Measurements from ENCODE around the gene CCNYL1.

The CCNYL1 gene

GRCh38 chr2:207782238-207783030, 71.0 kb downstream of the CCNYL1 start:
- 89% methylated on average over 10 of the region's 10 CpGs for WGBS
- Histone ChIP-seq H3K4me1 (ENCODE audit: insufficient read depth, low read length) (no peaks in the 10 kb centered on the region), H3K9ac (ENCODE audit: low read depth, low read length) (no peak overlapping the region), H3K27ac (ENCODE audit: low read depth, low read length) (no peak overlapping the region), H3K27me3 (ENCODE audit: insufficient read depth, low read length) (no peaks in the 10 kb centered on the region), H3K9me3 (ENCODE audit: insufficient read depth, low read depth, low read length) (no peaks in the 10 kb centered on the region), H3K36me3 (ENCODE audit: insufficient read depth, low read length) (no peaks in the 10 kb centered on the region), H3K4me3 (ENCODE audit: low read length) (no peak overlapping the region)

DNA sequence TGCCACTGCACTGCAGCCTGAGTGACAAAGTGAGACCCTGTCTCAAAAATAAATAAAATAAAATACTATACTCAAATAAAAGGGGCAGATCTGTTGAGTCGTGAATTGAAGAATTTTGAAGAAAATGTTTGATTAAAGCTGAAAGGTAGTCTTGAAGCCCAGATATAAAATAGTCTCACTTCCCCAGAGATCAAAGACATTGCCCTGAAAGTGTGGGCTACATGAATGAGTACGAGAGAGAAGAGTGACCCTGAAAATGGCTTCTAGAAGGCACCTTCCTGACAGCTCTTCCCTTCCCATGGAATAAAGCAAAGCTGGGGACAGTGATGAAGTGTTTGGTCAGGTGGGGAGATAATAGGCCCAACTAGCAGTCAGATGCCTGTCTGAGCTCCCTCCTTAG, 72.1 kb downstream of the CCNYL1 start:
- H3K4me3 ChIP-seq (ENCODE audit: low read length): no peak overlapping the region
- H3K9me3 ChIP-seq (ENCODE audit: insufficient read depth, low read depth, low read length): no peaks in the 10 kb centered on the region
- 92% methylated on average over 2 of the region's 2 CpGs for WGBS
- no peak overlapping the region for H3K27ac ChIP-seq (ENCODE audit: low read depth, low read length)
- H3K27me3 ChIP-seq (ENCODE audit: insufficient read depth, low read length): no peaks in the 10 kb centered on the region
- H3K4me1 ChIP-seq (ENCODE audit: insufficient read depth, low read length): no peaks in the 10 kb centered on the region
- no peaks in the 10 kb centered on the region for H3K36me3 ChIP-seq (ENCODE audit: insufficient read depth, low read length)
- H3K9ac ChIP-seq (ENCODE audit: low read depth, low read length): no peak overlapping the region

GRCh38 chr2:207784898-207785297, 73.5 kb downstream of the CCNYL1 start:
- Histone ChIP-seq H3K27me3 (ENCODE audit: insufficient read depth, low read length) (no peaks in the 10 kb centered on the region), H3K9ac (ENCODE audit: low read depth, low read length) (no peak overlapping the region), H3K4me1 (ENCODE audit: insufficient read depth, low read length) (no peaks in the 10 kb centered on the region), H3K27ac (ENCODE audit: low read depth, low read length) (no peak overlapping the region), H3K36me3 (ENCODE audit: insufficient read depth, low read length) (no peaks in the 10 kb centered on the region), H3K4me3 (ENCODE audit: low read length) (no peak overlapping the region), H3K9me3 (ENCODE audit: insufficient read depth, low read depth, low read length) (no peaks in the 10 kb centered on the region)
- 92% methylated on average over 5 of the region's 5 CpGs for WGBS

DNA sequence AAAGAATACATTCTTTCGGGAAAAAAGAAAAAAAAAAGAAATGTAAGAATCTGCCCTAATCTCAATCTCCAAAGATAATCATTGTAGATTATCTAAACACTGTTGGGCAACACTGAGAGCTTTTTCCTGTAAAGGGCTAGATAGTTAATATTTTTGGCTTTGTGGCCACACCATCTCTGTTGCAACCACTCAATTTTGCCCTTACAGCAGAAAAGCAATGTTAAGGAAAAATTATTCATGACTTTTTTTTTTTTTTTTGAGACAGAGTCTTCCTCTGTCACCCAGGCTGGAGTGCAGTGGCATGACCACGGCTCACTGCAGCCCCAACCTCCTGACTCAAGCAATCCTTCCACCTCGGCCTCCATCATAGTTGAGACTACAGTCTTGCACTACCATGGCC, 75.6 kb downstream of the CCNYL1 start:
- H3K4me1 ChIP-seq (ENCODE audit: insufficient read depth, low read length): peaks cover 3% of the 10 kb centered on the region; the same call in 1 of the 2 replicates
- no peaks in the 10 kb centered on the region for H3K36me3 ChIP-seq (ENCODE audit: insufficient read depth, low read length)
- no peaks in the 10 kb centered on the region for H3K27me3 ChIP-seq (ENCODE audit: insufficient read depth, low read length)
- no peak overlapping the region for H3K9ac ChIP-seq (ENCODE audit: low read depth, low read length)
- H3K27ac ChIP-seq (ENCODE audit: low read depth, low read length): no peak overlapping the region
- H3K9me3 ChIP-seq (ENCODE audit: insufficient read depth, low read depth, low read length): no peaks in the 10 kb centered on the region
- WGBS: 88% methylated on average over 2 of the region's 3 CpGs
- no peak overlapping the region for H3K4me3 ChIP-seq (ENCODE audit: low read length)

- no peaks in the 10 kb centered on the region for H3K27me3 ChIP-seq (ENCODE audit: insufficient read depth, low read length)
- H3K9me3 ChIP-seq (ENCODE audit: insufficient read depth, low read depth, low read length): no peaks in the 10 kb centered on the region
- H3K4me3 ChIP-seq (ENCODE audit: low read length): no peak overlapping the region
- H3K36me3 ChIP-seq (ENCODE audit: insufficient read depth, low read length): no peaks in the 10 kb centered on the region
- peaks cover 8% of the 10 kb centered on the region for H3K4me1 ChIP-seq (ENCODE audit: insufficient read depth, low read length)
- no peak overlapping the region for H3K9ac ChIP-seq (ENCODE audit: low read depth, low read length)
- 89% methylated on average over 4 of the region's 4 CpGs for WGBS
- H3K27ac ChIP-seq (ENCODE audit: low read depth, low read length): no peak overlapping the region
Observed at GRCh38 chr2:207787800-207788199, 76.4 kb downstream of the CCNYL1 start.

GRCh38 chr2:207790898-207791297, 79.5 kb downstream of the CCNYL1 start:
- Histone ChIP-seq H3K4me3 (ENCODE audit: low read length) (no peak overlapping the region), H3K36me3 (ENCODE audit: insufficient read depth, low read length) (no peaks in the 10 kb centered on the region), H3K4me1 (ENCODE audit: insufficient read depth, low read length) (peaks cover 8% of the 10 kb centered on the region), H3K27ac (ENCODE audit: low read depth, low read length) (no peak overlapping the region), H3K9me3 (ENCODE audit: insufficient read depth, low read depth, low read length) (no peaks in the 10 kb centered on the region), H3K27me3 (ENCODE audit: insufficient read depth, low read length) (no peaks in the 10 kb centered on the region), H3K9ac (ENCODE audit: low read depth, low read length) (no peak overlapping the region)
- 90% methylated on average over 1 of the region's 1 CpG for WGBS

DNA sequence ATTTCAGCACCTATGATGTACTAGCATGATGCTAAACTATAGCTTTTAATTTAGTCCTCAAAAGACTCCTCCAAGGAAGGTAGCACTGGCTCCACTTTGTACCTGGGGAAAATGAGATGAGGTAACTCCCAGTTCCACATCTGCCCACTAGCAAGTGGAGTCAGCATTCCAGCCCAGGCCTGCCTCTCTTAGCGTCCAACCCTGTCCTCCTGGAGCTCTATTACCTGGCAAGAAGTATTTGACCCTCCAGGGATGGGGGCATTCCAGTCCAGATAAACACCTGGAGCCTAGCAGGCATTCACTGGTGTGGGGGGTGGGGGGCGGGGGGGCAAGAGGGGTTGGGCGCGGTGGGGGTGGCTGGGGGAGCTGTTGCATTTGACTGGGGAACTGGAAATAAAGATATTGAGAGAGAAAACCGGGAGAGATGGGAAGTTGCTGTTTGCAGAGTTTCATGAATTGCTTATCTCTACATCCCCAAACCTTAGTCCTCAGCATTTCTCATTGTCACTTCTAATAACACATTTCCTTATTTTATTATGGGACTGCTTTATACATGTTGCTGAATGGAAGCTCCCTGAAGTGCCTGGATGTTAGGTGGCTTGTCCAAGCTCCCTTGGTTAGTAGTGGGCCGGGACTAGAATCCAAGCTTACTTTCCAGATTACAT, 80.3 kb downstream of the CCNYL1 start:
- Histone ChIP-seq H3K27me3 (ENCODE audit: insufficient read depth, low read length) (no peaks in the 10 kb centered on the region), H3K9me3 (ENCODE audit: insufficient read depth, low read depth, low read length) (no peaks in the 10 kb centered on the region), H3K27ac (ENCODE audit: low read depth, low read length) (no peak overlapping the region), H3K4me1 (ENCODE audit: insufficient read depth, low read length) (peaks cover 13% of the 10 kb centered on the region), H3K4me3 (ENCODE audit: low read length) (no peak overlapping the region), H3K9ac (ENCODE audit: low read depth, low read length) (no peak overlapping the region), H3K36me3 (ENCODE audit: insufficient read depth, low read length) (no peaks in the 10 kb centered on the region)
- 59% methylated on average over 1 of the region's 6 CpGs for WGBS

DNA sequence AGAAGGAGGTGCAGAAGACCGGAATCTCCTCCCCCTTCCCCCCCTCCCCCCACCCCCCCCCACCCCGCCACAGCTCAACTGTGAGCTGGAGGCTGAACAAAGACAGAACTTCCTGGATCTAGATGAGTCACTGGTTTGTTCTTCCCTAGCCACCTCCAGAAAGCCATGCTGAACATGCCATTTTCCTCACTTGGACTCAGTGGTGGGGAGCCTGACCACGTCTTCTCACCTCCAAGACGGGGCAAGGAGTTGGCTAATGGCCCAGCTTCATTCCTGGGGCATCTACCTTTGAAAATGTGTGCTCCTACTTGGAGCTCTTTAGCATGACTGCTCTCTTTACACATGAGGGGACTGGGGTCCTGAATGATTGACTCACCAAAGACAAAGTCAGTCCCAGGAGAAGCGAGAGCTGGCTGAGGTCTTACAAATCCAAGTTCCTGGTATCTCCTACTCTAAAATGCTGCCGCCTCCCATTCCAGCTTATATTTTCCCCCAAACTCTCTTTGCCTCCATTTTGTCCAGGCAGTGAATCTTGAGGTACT, 80.9 kb downstream of the CCNYL1 start:
- Histone ChIP-seq H3K27ac (ENCODE audit: low read depth, low read length) (peak overlapping the region; percentile 76), H3K4me3 (ENCODE audit: low read length) (no peak overlapping the region), H3K4me1 (ENCODE audit: insufficient read depth, low read length) (peaks cover 19% of the 10 kb centered on the region), H3K36me3 (ENCODE audit: insufficient read depth, low read length) (no peaks in the 10 kb centered on the region), H3K9me3 (ENCODE audit: insufficient read depth, low read depth, low read length) (no peaks in the 10 kb centered on the region), H3K27me3 (ENCODE audit: insufficient read depth, low read length) (no peaks in the 10 kb centered on the region), H3K9ac (ENCODE audit: low read depth, low read length) (peak overlapping the region; percentile 62; the same call in 1 of the 2 replicates)
- 55% methylated on average over 4 of the region's 6 CpGs for WGBS

DNA sequence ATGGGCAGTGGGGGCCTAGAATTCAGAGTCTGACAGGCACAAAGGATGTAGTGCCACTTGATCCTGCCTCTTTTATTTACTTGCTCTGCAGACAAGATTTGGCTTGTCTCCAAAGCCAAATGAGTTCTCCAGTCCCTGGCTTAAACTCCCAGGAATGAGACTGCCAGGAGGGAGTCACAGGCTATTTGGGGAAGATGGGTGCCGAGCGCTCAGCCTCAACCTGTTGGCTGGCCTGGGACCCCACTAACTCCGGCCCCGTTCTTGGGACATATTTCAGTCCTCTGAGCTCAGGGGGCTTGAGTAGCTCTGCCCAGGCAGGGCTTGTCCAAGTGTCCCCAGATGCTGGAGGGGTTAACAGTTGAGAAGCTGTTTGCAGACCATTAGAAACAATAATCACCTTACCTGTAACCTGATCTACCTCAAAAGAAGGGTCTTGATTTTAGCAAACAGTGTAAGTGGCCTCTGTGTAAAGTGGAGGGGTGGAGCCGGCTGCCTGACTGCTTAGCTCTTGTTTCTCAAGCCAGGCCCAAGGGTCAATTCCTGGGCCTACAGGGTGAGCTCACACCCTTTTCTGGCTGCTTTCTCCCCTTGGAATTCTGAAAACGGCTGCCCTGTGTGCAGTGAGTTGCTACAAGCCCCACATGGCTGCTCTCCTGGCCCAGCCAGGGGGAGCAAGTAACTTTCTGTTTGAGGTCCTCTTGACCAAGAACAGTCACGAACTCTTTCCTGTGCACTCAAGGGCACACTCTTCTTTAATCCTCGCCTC, 85.3 kb downstream of the CCNYL1 start:
- Histone ChIP-seq H3K9ac (ENCODE audit: low read depth, low read length) (peak overlapping the region; percentile 53), H3K4me1 (ENCODE audit: insufficient read depth, low read length) (peaks cover 29% of the 10 kb centered on the region), H3K27me3 (ENCODE audit: insufficient read depth, low read length) (no peaks in the 10 kb centered on the region), H3K9me3 (ENCODE audit: insufficient read depth, low read depth, low read length) (no peaks in the 10 kb centered on the region), H3K4me3 (ENCODE audit: low read length) (no peak overlapping the region), H3K27ac (ENCODE audit: low read depth, low read length) (peak overlapping the region; percentile 82), H3K36me3 (ENCODE audit: insufficient read depth, low read length) (no peaks in the 10 kb centered on the region)
- WGBS: 51% methylated on average over 8 of the region's 8 CpGs

- 50% methylated on average over 2 of the region's 3 CpGs for WGBS
- peak overlapping the region; percentile 23; the same call in 1 of the 2 replicates for H3K27ac ChIP-seq (ENCODE audit: low read depth, low read length)
- H3K4me3 ChIP-seq (ENCODE audit: low read length): no peak overlapping the region
- 0 out of 2 replicates have a peak overlapping the region, but pooled peaks have one; percentile 1 for H3K9ac ChIP-seq (ENCODE audit: low read depth, low read length)
- H3K27me3 ChIP-seq (ENCODE audit: insufficient read depth, low read length): no peaks in the 10 kb centered on the region
- no peaks in the 10 kb centered on the region for H3K36me3 ChIP-seq (ENCODE audit: insufficient read depth, low read length)
- H3K4me1 ChIP-seq (ENCODE audit: insufficient read depth, low read length): peaks cover 23% of the 10 kb centered on the region
- no peaks in the 10 kb centered on the region for H3K9me3 ChIP-seq (ENCODE audit: insufficient read depth, low read depth, low read length)
Observed at GRCh38 chr2:207801259-207801658, 89.8 kb downstream of the CCNYL1 start.

DNA sequence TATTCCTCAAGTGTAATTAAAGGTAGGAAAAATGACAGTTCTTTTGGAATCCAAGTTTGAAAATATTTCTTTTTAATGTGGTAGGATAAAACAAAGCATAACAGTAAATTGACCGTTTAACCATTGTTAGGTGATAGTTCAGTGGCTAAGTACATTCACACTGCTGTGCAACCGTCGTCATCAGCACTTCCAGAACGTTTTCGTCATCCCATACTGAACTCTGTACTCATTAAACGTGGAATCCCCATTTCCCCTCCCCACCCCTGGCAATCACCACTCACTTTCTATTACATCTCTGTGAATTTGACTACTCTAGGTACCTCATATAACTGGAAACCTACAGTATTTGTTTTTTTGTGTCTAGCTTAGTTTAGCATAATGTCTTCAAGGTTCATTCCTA, 91.2 kb downstream of the CCNYL1 start:
- H3K4me1 ChIP-seq (ENCODE audit: insufficient read depth, low read length): peaks cover 15% of the 10 kb centered on the region
- no peak overlapping the region for H3K9ac ChIP-seq (ENCODE audit: low read depth, low read length)
- H3K36me3 ChIP-seq (ENCODE audit: insufficient read depth, low read length): no peaks in the 10 kb centered on the region
- H3K27ac ChIP-seq (ENCODE audit: low read depth, low read length): no peak overlapping the region
- WGBS: 91% methylated on average over 6 of the region's 6 CpGs
- H3K27me3 ChIP-seq (ENCODE audit: insufficient read depth, low read length): no peaks in the 10 kb centered on the region
- no peaks in the 10 kb centered on the region for H3K9me3 ChIP-seq (ENCODE audit: insufficient read depth, low read depth, low read length)
- no peak overlapping the region for H3K4me3 ChIP-seq (ENCODE audit: low read length)

All from HUES64 (cell line).